ENCODE data around the gene TMEM167A.

- TF ChIP-seq CTCF (conservative IDR thresholded peaks at IDR 0.05 in 1 of 2, IDR thresholded peaks at IDR 0.05 in 1 of 2; ENCODE audit: low read depth in 1 of 2, low read length in 2 of 2) (no peak), EZH2 (IDR thresholded peaks at IDR 0.05; ENCODE audit: low read length, missing control alignments) (no peak)
Observed at GRCh38 chr5:83048811-83049210, 28.4 kb downstream of the TMEM167A start.

Data from fibroblast of lung (primary cell).